Hepatocyte (in vitro differentiated cells): ENCODE measurements around the gene RAB40A. TPM values are rescaled to one million over a fixed set of nuclear protein-coding genes. Genes with fewer than 3 reads are reported as not detected.

Source experiments
- DNase-seq: peaks from one replicate; pipeline ENCODE4 v3.0.0-alpha.2; 2016; ENCODE audit warnings: low spot score
- H2AFZ ChIP-seq: fragments of 200-600 bp; sonication (generic); 2 replicates; pipeline ENCODE4 v1.6.0; 2016; ENCODE audit warnings: antibody characterized with exemption, mild to moderate bottlenecking
- H3K27ac ChIP-seq: fragments of 200-600 bp; sonication (generic); 2 replicates; pipeline ENCODE4 v1.5.1; 2016; ENCODE audit warnings: mild to moderate bottlenecking
- H3K27me3 ChIP-seq: fragments of 200-600 bp; sonication (generic); 2 replicates; pipeline ENCODE4 v1.6.1; 2016
- H3K36me3 ChIP-seq: fragments of 200-600 bp; sonication (generic); replicated peaks from 2 replicates; pipeline ENCODE4 v1.5.1; 2016; ENCODE audit warnings: low read depth; ENCODE audit not compliant: insufficient read depth
- H3K4me1 ChIP-seq: fragments of 200-600 bp; sonication (generic); 2 replicates; pipeline ENCODE4 v1.5.1; 2016; ENCODE audit warnings: mild to moderate bottlenecking, moderate library complexity; ENCODE audit not compliant: insufficient read depth
- H3K4me2 ChIP-seq: fragments of 200-600 bp; sonication (generic); 2 replicates; pipeline ENCODE4 v1.6.0; 2016
- H3K4me3 ChIP-seq: fragments of 200-600 bp; sonication (generic); 2 replicates; pipeline ENCODE4 v1.5.1; 2016; ENCODE audit warnings: mild to moderate bottlenecking
- H3K79me2 ChIP-seq: fragments of 200-600 bp; sonication (generic); 2 replicates; pipeline ENCODE4 v1.6.0; 2017; ENCODE audit warnings: mild to moderate bottlenecking
- H3K9me2 ChIP-seq: fragments of 200-600 bp; sonication (generic); replicated peaks from 2 replicates; pipeline ENCODE4 v1.6.0; 2017; ENCODE audit warnings: mild to moderate bottlenecking; ENCODE audit not compliant: insufficient read depth
- H3K9me3 ChIP-seq: fragments of 200-600 bp; sonication (generic); 2 replicates; pipeline ENCODE4 v1.5.1; 2016; ENCODE audit warnings: low read depth, mild to moderate bottlenecking
- H4K20me1 ChIP-seq: fragments of 200-600 bp; sonication (generic); 2 replicates; pipeline ENCODE4 v1.6.0; 2016; ENCODE audit warnings: mild to moderate bottlenecking; ENCODE audit not compliant: insufficient read depth, poor library complexity, severe bottlenecking
- CTCF ChIP-seq: fragments of 200-600 bp; sonication (generic); IDR thresholded peaks from 2 replicates; pipeline ENCODE4 v1.5.1; 2016; ENCODE audit warnings: antibody characterized with exemption, mild to moderate bottlenecking; ENCODE audit not compliant: poor library complexity
- EZH2 ChIP-seq: fragments of 200-600 bp; sonication (generic); IDR thresholded peaks from 2 replicates; pipeline ENCODE4 v1.6.1; 2016; ENCODE audit warnings: antibody characterized with exemption, mild to moderate bottlenecking, borderline replicate concordance
- EZH2phosphoT487 ChIP-seq: fragments of 200-600 bp; sonication (generic); IDR thresholded peaks from one replicate; pipeline ENCODE4 v1.6.1; 2018; ENCODE audit warnings: antibody characterized with exemption, mild to moderate bottlenecking, low read depth, moderate library complexity; ENCODE audit not compliant: unreplicated experiment, severe bottlenecking
- WGBS: methylation state at CpG from one replicate; pipeline ENCODE4 v1.1.6; 2016; ENCODE audit warnings: low lambda C conversion rate; ENCODE audit errors: missing lambda C conversion rate; 5-methylcytosine and 5-hydroxymethylcytosine counted together
- polyA plus RNA-seq: library from polyadenylated mRNA; unstranded; fragments of >200 nt; fragmentation: Nextera tagmentation; extraction: Ambion mirVana; gene quantifications from 2 replicates; pipeline ENCODE4 v1.2.1, GENCODE V29; 2016
- total RNA-seq: library from RNA; depleted of rRNA; stranded (reverse); fragments of >200 nt; gene quantifications from 2 replicates; pipeline ENCODE4 v1.2.3, GENCODE V29; 2014

RAB40A gene
- total and polyA plus RNA-seq, 2 experiments from 2014 or later: 3.0 TPM

- no peaks in the 10 kb centered on the region for H3K36me3 ChIP-seq
- H3K79me2 ChIP-seq: no peaks in the 10 kb centered on the region
- no peaks in the 10 kb centered on the region for H3K9me3 ChIP-seq
- DNase-seq: no peak
- no peak overlapping the region for H3K27ac ChIP-seq
- no peaks in the 10 kb centered on the region for H3K4me1 ChIP-seq
- H4K20me1 ChIP-seq: no peaks in the 10 kb centered on the region
- H3K9me2 ChIP-seq: no peaks in the 10 kb centered on the region
- 78% methylated on average over 1 of the region's 1 CpG for WGBS
- no peak overlapping the region for H3K4me2 ChIP-seq
- no peak overlapping the region for H2AFZ ChIP-seq
- H3K4me3 ChIP-seq: no peak overlapping the region
- TF ChIP-seq EZH2 (no peak), EZH2phosphoT487 (no peak), CTCF (no peak)
- H3K27me3 ChIP-seq: no peaks in the 10 kb centered on the region
Observed at GRCh38 chrX:103560256-103560655, 41.0 kb upstream of the RAB40A start.

- no peaks in the 10 kb centered on the region for H4K20me1 ChIP-seq
- H3K27me3 ChIP-seq: no peaks in the 10 kb centered on the region
- H3K9me3 ChIP-seq: no peaks in the 10 kb centered on the region
- H3K9me2 ChIP-seq: no peaks in the 10 kb centered on the region
- peak overlapping the region; percentile 18 for H3K27ac ChIP-seq
- TF ChIP-seq EZH2 (no peak), CTCF (no peak), EZH2phosphoT487 (no peak)
- H3K4me3 ChIP-seq: no peak overlapping the region
- H3K79me2 ChIP-seq: no peaks in the 10 kb centered on the region
- WGBS: 38% methylated on average over 2 of the region's 2 CpGs
- peaks cover 4% of the 10 kb centered on the region for H3K4me1 ChIP-seq
- no peak overlapping the region for H3K4me2 ChIP-seq
- H3K36me3 ChIP-seq: no peaks in the 10 kb centered on the region
- no peak overlapping the region for H2AFZ ChIP-seq
- peak; percentile 29 for DNase-seq
Observed at GRCh38 chrX:103556963-103557612, 37.8 kb upstream of the RAB40A start.

GRCh38 chrX:103554687-103555424, 35.6 kb upstream of the RAB40A start:
- H3K36me3 ChIP-seq: no peaks in the 10 kb centered on the region
- no peak for TF ChIP-seq CTCF
- no peak for TF ChIP-seq EZH2
- no peak for TF ChIP-seq EZH2phosphoT487
- no peaks in the 10 kb centered on the region for H3K79me2 ChIP-seq
- 34% methylated on average over 19 of the region's 19 CpGs for WGBS
- no peaks in the 10 kb centered on the region for H3K9me2 ChIP-seq
- H3K4me2 ChIP-seq: peak overlapping the region; percentile 74
- H3K9me3 ChIP-seq: no peaks in the 10 kb centered on the region
- peak; percentile 73 for DNase-seq
- H3K4me3 ChIP-seq: peak overlapping the region; percentile 59
- peak overlapping the region; percentile 58 for H3K27ac ChIP-seq
- no peaks in the 10 kb centered on the region for H3K27me3 ChIP-seq
- peak overlapping the region; percentile 85 for H2AFZ ChIP-seq
- H3K4me1 ChIP-seq: peaks cover 4% of the 10 kb centered on the region
- H4K20me1 ChIP-seq: no peaks in the 10 kb centered on the region
